Testis (tissue), 3 donors: Measurements from ENCODE around the gene CRYZ. TPM values are rescaled to one million over a fixed set of nuclear protein-coding genes. Genes with fewer than 3 reads are reported as not detected.

Experiments
- DNase-seq: peaks from one replicate; pipeline ENCODE4 v3.0.0-alpha.2; 2019
- H3K27ac ChIP-seq, 2 donors: fragments of 200-600 bp; sonication (generic); one replicate each; pipeline ENCODE4 v1.5.1; 2019
- H3K27me3 ChIP-seq: fragments of 200-600 bp; sonication (generic); one replicate; pipeline ENCODE4 v1.5.1; 2019
- H3K36me3 ChIP-seq: fragments of 200-600 bp; sonication (generic); one replicate; pipeline ENCODE4 v1.5.1; 2017; ENCODE audit warnings: low read depth; ENCODE audit errors: missing control alignments
- H3K4me1 ChIP-seq: fragments of 200-600 bp; sonication (generic); one replicate; pipeline ENCODE4 v1.5.1; 2019
- H3K4me3 ChIP-seq, 2 donors: fragments of 200-600 bp; sonication (generic); one replicate each; pipeline ENCODE4 v1.5.1; 2017 to 2019
- H3K9me3 ChIP-seq: fragments of 200-600 bp; sonication (generic); one replicate; pipeline ENCODE4 v1.5.1; 2017
- POLR2A ChIP-seq: fragments of 450-650 bp; IDR thresholded peaks from one replicate; pipeline ENCODE4 v1.6.1; 2017; ENCODE audit warnings: antibody characterized with exemption, mild to moderate bottlenecking, moderate library complexity
- WGBS, 2 donors: methylation state at CpG; one replicate each; pipeline ENCODE4 v1.1.5; 2018; 5-methylcytosine and 5-hydroxymethylcytosine counted together
- intact Hi-C: fragments of 100-400 bp; cut with DNase I; formaldehyde crosslinking; loops from one replicate; pipeline ENCODE4 v1.15.1; 2023; ENCODE audit warnings: low total_unique reads
- polyA plus RNA-seq: library from polyadenylated mRNA; stranded (reverse); fragments of 350-450 nt; fragmentation: Illumina TruSeq; extraction: RNeasy Lipid Tissue Mini Kit (QIAGEN cat#74804); gene quantifications from one replicate; pipeline ENCODE4 v1.2.3, GENCODE V29; 2014; ENCODE audit warnings: low read depth, low replicate concordance; ENCODE audit not compliant: insufficient read depth
- total RNA-seq, 2 donors: library from RNA; depleted of rRNA; stranded (reverse); fragments of >200 nt; gene quantifications; one replicate each; pipeline ENCODE4 v1.2.3, GENCODE V29; 2016
- TF ChIP-seq, protein P1 (sequence below), 3 experiments: fragments of 450-650 bp in 2 of 3; fragments of 200-600 bp in 1 of 3; sonication (generic) in 1 of 3; IDR thresholded peaks; one replicate each; pipeline ENCODE4 v1.5.1; 2016 to 2019; ENCODE audit warnings: antibody characterized with exemption in 3 of 3, mild to moderate bottlenecking in 2 of 3, moderate library complexity in 1 of 3

CRYZ gene
- total and polyA plus RNA-seq, 3 donors from 2014 or later: 11.7 to 21.4 (median 13.8) TPM

DNA sequence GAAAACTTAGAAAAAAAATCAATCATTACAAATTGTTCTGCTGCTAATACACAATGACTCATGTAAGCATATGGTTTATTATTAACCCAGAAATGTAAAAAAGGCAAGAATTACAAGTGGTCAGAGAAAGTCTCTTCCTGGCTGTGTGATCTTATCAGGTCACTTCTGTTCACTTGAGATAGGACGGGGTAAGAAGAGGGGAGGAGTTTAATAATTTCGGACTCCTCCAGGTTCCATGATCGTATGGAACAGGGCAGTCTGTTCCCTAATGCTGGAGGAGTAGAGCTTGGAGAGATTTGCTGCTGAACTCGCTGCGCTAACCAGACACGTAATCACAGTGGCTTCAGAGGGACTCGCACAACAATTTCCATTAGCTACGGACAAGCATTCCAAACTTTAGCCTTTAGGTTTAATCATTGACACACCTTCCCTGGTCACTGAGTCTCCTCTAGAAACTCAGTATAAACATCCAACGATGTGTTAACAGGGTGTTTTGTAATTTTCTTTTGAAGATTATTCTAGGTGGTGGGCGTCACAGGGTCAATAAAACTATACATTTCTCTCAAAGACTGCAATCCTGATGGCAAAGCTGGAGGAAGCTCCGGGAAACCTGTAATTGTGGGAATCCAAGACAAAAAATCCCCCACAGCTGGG, 1.3 kb downstream of the CRYZ start:
- intact Hi-C loops: no loop called here
- Histone ChIP-seq H3K27me3 (no peaks in the 10 kb centered on the region), H3K4me1 (peaks cover 8% of the 10 kb centered on the region), H3K9me3 (no peaks in the 10 kb centered on the region), H3K4me3 (peak overlapping the region in 1 of 2 donors; percentile 77), H3K36me3 (no peaks in the 10 kb centered on the region), H3K27ac (peak overlapping the region in 1 of 2 donors; percentile 38)
- DNase-seq: no peak
- 40 to 44% methylated on average over 11 of the region's 11 CpGs for WGBS, 2 donors
- TF ChIP-seq, protein P1, sequence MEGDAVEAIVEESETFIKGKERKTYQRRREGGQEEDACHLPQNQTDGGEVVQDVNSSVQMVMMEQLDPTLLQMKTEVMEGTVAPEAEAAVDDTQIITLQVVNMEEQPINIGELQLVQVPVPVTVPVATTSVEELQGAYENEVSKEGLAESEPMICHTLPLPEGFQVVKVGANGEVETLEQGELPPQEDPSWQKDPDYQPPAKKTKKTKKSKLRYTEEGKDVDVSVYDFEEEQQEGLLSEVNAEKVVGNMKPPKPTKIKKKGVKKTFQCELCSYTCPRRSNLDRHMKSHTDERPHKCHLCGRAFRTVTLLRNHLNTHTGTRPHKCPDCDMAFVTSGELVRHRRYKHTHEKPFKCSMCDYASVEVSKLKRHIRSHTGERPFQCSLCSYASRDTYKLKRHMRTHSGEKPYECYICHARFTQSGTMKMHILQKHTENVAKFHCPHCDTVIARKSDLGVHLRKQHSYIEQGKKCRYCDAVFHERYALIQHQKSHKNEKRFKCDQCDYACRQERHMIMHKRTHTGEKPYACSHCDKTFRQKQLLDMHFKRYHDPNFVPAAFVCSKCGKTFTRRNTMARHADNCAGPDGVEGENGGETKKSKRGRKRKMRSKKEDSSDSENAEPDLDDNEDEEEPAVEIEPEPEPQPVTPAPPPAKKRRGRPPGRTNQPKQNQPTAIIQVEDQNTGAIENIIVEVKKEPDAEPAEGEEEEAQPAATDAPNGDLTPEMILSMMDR (IDR thresholded peaks at IDR 0.05): no peak
- TF ChIP-seq POLR2A: no peak

DNA sequence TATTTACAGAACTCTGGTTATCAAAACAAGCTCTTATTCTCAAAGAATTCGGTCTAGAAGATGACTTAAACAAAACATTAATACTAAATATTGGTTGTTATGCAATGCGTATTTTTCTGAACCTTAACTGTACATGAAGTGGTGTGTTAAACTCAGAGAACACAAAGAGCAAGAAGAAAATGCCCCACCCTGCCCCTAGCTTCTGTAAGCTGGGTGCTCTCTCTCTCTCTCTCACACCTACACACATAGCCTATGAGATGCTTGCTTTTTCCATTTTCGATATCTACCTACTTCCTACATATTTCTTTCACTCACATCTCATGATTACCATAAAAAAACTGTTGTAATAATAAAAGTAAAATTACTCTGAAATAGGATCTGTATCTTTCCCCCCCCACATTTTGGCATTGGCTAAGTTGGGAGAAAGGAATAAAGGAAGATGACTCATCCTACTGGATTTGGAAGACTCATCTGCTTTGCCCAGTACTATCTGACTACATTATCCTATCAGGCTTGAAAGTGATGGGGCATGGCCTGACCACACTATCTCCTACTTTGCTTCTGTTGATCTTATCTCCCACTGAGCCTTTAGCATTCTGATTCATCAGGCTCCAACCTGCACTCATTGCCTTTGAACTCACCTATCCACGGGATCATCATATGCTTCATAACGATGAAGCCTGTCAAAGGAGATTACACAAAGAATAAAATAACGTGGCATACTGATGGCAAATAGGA, 2.9 kb downstream of the CRYZ start:
- TF ChIP-seq POLR2A: no peak
- TF ChIP-seq, protein P1 (IDR thresholded peaks at IDR 0.05): no peak
- no peak for DNase-seq
- WGBS, 2 donors: 84 to 94% methylated on average over 6 of the region's 6 CpGs
- H3K4me3 ChIP-seq: no peak overlapping the region
- H3K27me3 ChIP-seq: no peaks in the 10 kb centered on the region
- no peaks in the 10 kb centered on the region for H3K36me3 ChIP-seq
- peaks cover 8% of the 10 kb centered on the region for H3K4me1 ChIP-seq
- no peaks in the 10 kb centered on the region for H3K9me3 ChIP-seq
- no peak overlapping the region for H3K27ac ChIP-seq
- intact Hi-C loops: no loop called here

DNA sequence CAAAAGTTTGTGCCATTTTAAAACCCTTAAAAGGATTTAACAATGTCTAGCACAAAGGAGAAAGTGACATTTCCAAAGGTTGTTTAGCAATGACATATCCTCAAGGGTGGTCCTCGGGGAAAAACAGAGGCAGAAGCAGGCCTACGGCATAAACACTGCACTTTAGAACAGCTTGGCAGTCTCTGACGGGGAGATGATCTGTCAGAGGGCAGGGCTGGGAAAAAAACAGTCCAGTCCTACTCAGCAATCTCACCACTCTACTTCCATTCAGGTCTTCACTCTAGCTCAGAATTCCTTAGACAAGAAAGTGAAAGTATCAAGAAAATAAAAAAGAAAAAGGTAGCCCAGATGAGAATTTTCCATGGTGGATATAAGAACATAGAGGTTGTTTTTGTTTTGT, 4.1 kb downstream of the CRYZ start:
- no peaks in the 10 kb centered on the region for H3K4me1 ChIP-seq
- no peaks in the 10 kb centered on the region for H3K9me3 ChIP-seq
- DNase-seq: no peak
- intact Hi-C loops: no loop called here
- no peaks in the 10 kb centered on the region for H3K36me3 ChIP-seq
- TF ChIP-seq, protein P1 (IDR thresholded peaks at IDR 0.05): no peak
- H3K27me3 ChIP-seq: no peaks in the 10 kb centered on the region
- WGBS, 2 donors: 71 to 91% methylated on average over 3 of the region's 3 CpGs
- H3K27ac ChIP-seq: no peak overlapping the region
- no peak overlapping the region for H3K4me3 ChIP-seq

DNA sequence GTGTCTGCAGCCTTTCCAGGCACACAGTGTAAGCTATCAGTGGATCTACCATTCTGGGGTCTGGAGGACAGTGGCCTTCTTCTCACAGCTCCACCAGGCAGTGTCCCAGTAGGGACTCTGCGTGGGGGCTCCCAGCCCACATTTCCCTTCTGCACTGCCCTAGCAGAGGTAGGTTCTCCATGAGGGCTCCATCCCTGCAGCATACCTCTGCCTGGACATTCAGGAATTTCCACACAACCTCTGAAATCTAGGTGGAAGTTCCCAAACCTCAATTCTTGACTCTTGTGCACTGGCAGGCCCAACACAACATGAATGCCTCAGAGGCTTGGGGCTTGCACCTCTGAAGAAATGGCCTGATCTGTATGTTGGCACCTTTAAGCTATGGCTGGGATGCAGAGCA, 6.8 kb downstream of the CRYZ start:
- DNase-seq: no peak
- TF ChIP-seq POLR2A: no peak
- TF ChIP-seq, protein P1 (IDR thresholded peaks at IDR 0.05): no peak
- H3K9me3 ChIP-seq: no peaks in the 10 kb centered on the region
- no peaks in the 10 kb centered on the region for H3K4me1 ChIP-seq
- H3K36me3 ChIP-seq: no peaks in the 10 kb centered on the region
- intact Hi-C loops: no loop called here
- no peaks in the 10 kb centered on the region for H3K27me3 ChIP-seq
- no peak overlapping the region for H3K4me3 ChIP-seq
- 100% methylated on average over 1 of the region's 1 CpG; no CpG with 5 or more reads in 1 of the 2 donors for WGBS, 2 donors
- no peak overlapping the region for H3K27ac ChIP-seq
